HCT116 (cell line): Measurements from ENCODE around the gene KRT13.

Experiments used
- CBX3 ChIP-seq: IDR thresholded peaks from 2 replicates; pipeline ENCODE4 v1.6.1; 2012; ENCODE audit warnings: low read depth
- CTCF ChIP-seq, 3 experiments: fragments of 200-600 bp in 1 of 3; sonication (generic) in 1 of 3; IDR thresholded peaks in 2 of 3; conservative IDR thresholded peaks in 1 of 3; 2 replicates each; pipeline ENCODE4 v1.5.1; 2012 to 2017; ENCODE audit warnings: low read depth in 2 of 3, low read length in 2 of 3, antibody characterized with exemption in 1 of 3, borderline replicate concordance in 1 of 3, control low read depth in 1 of 3, mild to moderate bottlenecking in 1 of 3, mixed read lengths in 1 of 3, mixed run types in 1 of 3, moderate library complexity in 1 of 3; ENCODE audit not compliant: insufficient read depth in 1 of 3
- EZH2 ChIP-seq: fragments of 200-600 bp; sonication (generic); IDR thresholded peaks from 2 replicates; pipeline ENCODE4 v1.6.1; 2017; ENCODE audit warnings: antibody characterized with exemption, mixed run types
- POLR2AphosphoS5 ChIP-seq: IDR thresholded peaks from 2 replicates; pipeline ENCODE4 v1.6.1; 2011; ENCODE audit warnings: mild to moderate bottlenecking, low read depth, low read length, moderate library complexity
- SP1 ChIP-seq: IDR thresholded peaks from 2 replicates; pipeline ENCODE4 v1.6.1; 2012; ENCODE audit warnings: low read depth
- SRF ChIP-seq: IDR thresholded peaks from 2 replicates; pipeline ENCODE4 v1.6.1; 2012; ENCODE audit warnings: low read depth
- ZNF274 ChIP-seq: fragments of 200-500 bp; sonication (Bioruptor generic); IDR thresholded peaks from 2 replicates; pipeline ENCODE4 v1.6.1; 2014; ENCODE audit warnings: mild to moderate bottlenecking, low read depth, low read length, inconsistent platforms

DNA sequence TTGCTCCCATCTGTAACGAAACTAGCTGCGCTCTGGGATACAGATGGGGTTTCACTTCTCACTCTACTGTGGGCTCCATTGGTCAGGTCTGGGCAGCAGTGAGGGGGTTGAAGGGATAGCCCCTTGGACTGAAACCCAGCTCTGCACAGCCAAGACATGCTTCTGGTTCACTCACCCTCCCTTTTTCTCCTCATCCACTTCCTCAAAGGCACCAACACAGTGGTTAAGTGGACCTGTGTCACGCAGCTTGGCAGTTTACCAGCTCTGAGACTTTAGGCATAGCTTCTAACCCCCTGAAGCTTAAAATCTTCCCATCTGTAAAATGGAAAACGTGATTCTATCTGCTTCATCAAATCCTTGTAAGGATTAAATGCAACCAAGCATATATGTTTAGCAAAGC, 53.1 kb downstream of the KRT13 start:
- no peak for TF ChIP-seq POLR2AphosphoS5
- TF ChIP-seq CBX3, result no peak
- TF ChIP-seq SRF, result no peak
- no peak for TF ChIP-seq CTCF (IDR thresholded peaks at IDR 0.05 in 2 of 3, conservative IDR thresholded peaks at IDR 0.05 in 1 of 3; ENCODE audit: borderline replicate concordance in 1 of 3, insufficient read depth in 1 of 3, low read depth in 2 of 3, low read length in 2 of 3)
- no peak for TF ChIP-seq ZNF274
- TF ChIP-seq SP1, result no peak
- no peak for TF ChIP-seq EZH2
